Duodenal mucosa (tissue), 2 donors: ENCODE data around the gene TMEM38B.

ENCODE experiments used
- H3K27ac ChIP-seq: one replicate; pipeline ENCODE4 v1.7.0; 2013; ENCODE audit warnings: low read depth, low read length
- H3K27me3 ChIP-seq, 2 donors: one replicate each; pipeline ENCODE4 v1.7.0; 2013; ENCODE audit warnings: low read length in 2 of 2, control low read depth in 1 of 2; ENCODE audit not compliant: insufficient read depth in 2 of 2, control insufficient read depth in 1 of 2
- H3K36me3 ChIP-seq, 2 donors: one replicate each; pipeline ENCODE4 v1.7.0; 2013; ENCODE audit warnings: low read length in 2 of 2, control low read depth in 1 of 2; ENCODE audit not compliant: insufficient read depth in 2 of 2, control insufficient read depth in 1 of 2
- H3K4me1 ChIP-seq, 2 donors: one replicate each; pipeline ENCODE4 v1.7.0; 2013; ENCODE audit warnings: low read length in 2 of 2, control low read depth in 1 of 2; ENCODE audit not compliant: insufficient read depth in 2 of 2, control insufficient read depth in 1 of 2
- H3K4me3 ChIP-seq, 2 donors: one replicate each; pipeline ENCODE4 v1.7.0; 2013; ENCODE audit warnings: low read length in 2 of 2, low read depth in 1 of 2
- H3K9ac ChIP-seq, 2 donors: one replicate each; pipeline ENCODE4 v1.7.0; 2013; ENCODE audit warnings: low read length in 2 of 2, low read depth in 1 of 2
- H3K9me3 ChIP-seq, 2 donors: one replicate each; pipeline ENCODE4 v1.7.0; 2013; ENCODE audit warnings: low read length in 2 of 2, control low read depth in 1 of 2; ENCODE audit not compliant: control insufficient read depth in 1 of 2

TMEM38B gene, protein sequence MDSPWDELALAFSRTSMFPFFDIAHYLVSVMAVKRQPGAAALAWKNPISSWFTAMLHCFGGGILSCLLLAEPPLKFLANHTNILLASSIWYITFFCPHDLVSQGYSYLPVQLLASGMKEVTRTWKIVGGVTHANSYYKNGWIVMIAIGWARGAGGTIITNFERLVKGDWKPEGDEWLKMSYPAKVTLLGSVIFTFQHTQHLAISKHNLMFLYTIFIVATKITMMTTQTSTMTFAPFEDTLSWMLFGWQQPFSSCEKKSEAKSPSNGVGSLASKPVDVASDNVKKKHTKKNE

DNA sequence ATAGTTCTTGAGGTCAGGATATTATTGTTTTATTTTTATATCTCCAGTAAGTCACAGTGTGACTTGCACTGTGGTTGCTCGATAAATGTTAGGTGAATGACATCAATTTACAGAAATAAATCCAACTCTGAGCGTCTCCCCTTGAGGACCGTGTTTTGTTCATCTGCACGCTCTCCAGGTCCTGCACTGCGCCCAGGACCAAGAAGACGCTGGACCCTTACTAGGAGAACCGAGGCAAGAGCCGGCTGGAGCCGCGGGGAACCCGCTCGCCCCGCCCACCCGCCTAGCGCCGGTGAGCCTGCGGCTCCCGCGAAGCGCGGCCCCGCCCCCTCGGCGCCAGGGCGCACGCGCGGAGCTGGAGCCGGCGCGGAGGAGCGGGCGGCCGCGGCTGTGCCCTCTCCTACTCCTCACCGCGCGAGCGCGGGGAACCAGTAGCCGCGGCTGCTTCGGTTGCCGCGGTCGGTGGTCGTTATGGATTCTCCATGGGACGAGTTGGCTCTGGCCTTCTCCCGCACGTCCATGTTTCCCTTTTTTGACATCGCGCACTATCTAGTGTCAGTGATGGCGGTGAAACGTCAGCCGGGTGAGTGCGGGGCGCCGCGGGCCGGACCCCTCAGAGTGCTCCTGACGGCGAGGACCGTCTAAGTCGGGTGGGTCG, at the start of gene TMEM38B:
TMEM38B (plus strand) TSS at position 352 of the 658 bp plus-strand sequence; CDS start at position 472, 120 bp downstream.
- peaks cover 4 to 13% of the 10 kb centered on the region in 2 donors for H3K4me1 ChIP-seq
- H3K27me3 ChIP-seq, result peaks cover 8 to 9% of the 10 kb centered on the region in 2 donors
- no peaks in the 10 kb centered on the region for H3K9me3 ChIP-seq
- H3K36me3 ChIP-seq, result no peaks in the 10 kb centered on the region
- peak within 1 kb of the TSS; percentile 57 to 73 for H3K9ac ChIP-seq
- peak within 1 kb of the TSS; percentile 24 for H3K27ac ChIP-seq
- H3K4me3 ChIP-seq, result peak within 1 kb of the TSS; percentile 71 to 90

- Histone ChIP-seq H3K4me1 (no peaks in the 10 kb centered on the region), H3K27ac (no peak overlapping the region), H3K9ac (no peak overlapping the region), H3K4me3 (no peak overlapping the region), H3K27me3 (no peaks in the 10 kb centered on the region), H3K9me3 (no peaks in the 10 kb centered on the region), H3K36me3 (no peaks in the 10 kb centered on the region)
These were observed 47.3 kb upstream of the TMEM38B start for GRCh38 chr9:105646879-105647594.

GRCh38 chr9:105647595-105648349, 46.6 kb upstream of the TMEM38B start:
- Histone ChIP-seq H3K4me1 (no peaks in the 10 kb centered on the region), H3K27me3 (no peaks in the 10 kb centered on the region), H3K27ac (no peak overlapping the region), H3K9ac (no peak overlapping the region), H3K4me3 (no peak overlapping the region), H3K36me3 (no peaks in the 10 kb centered on the region), H3K9me3 (no peaks in the 10 kb centered on the region)

- H3K36me3 ChIP-seq, result no peaks in the 10 kb centered on the region
- peaks cover 5 to 12% of the 10 kb centered on the region in 2 donors for H3K27me3 ChIP-seq
- H3K9ac ChIP-seq, result no peak overlapping the region
- no peak overlapping the region for H3K27ac ChIP-seq
- H3K4me1 ChIP-seq, result peaks cover 0 to 4% of the 10 kb centered on the region in 2 donors
- H3K4me3 ChIP-seq, result no peak overlapping the region
- H3K9me3 ChIP-seq, result no peaks in the 10 kb centered on the region
These were observed 42.5 kb upstream of the TMEM38B start for GRCh38 chr9:105651806-105652205.

- H3K4me3 ChIP-seq, result peak overlapping the region; percentile 65 to 68
- peaks cover 13 to 19% of the 10 kb centered on the region in 2 donors for H3K27me3 ChIP-seq
- peaks cover 0 to 5% of the 10 kb centered on the region in 2 donors for H3K4me1 ChIP-seq
- no peaks in the 10 kb centered on the region for H3K9me3 ChIP-seq
- no peaks in the 10 kb centered on the region for H3K36me3 ChIP-seq
- peak overlapping the region; percentile 3 to 12 for H3K9ac ChIP-seq
- no peak overlapping the region for H3K27ac ChIP-seq
These were observed 38.0 kb upstream of the TMEM38B start for GRCh38 chr9:105656131-105656921.

GRCh38 chr9:105658351-105658750, 36.0 kb upstream of the TMEM38B start:
- H3K36me3 ChIP-seq, result no peaks in the 10 kb centered on the region
- H3K4me3 ChIP-seq, result no peak overlapping the region
- H3K27me3 ChIP-seq, result peaks cover 13 to 19% of the 10 kb centered on the region in 2 donors
- no peak overlapping the region for H3K9ac ChIP-seq
- no peak overlapping the region for H3K27ac ChIP-seq
- H3K9me3 ChIP-seq, result no peaks in the 10 kb centered on the region
- peaks cover 0 to 5% of the 10 kb centered on the region in 2 donors for H3K4me1 ChIP-seq

DNA sequence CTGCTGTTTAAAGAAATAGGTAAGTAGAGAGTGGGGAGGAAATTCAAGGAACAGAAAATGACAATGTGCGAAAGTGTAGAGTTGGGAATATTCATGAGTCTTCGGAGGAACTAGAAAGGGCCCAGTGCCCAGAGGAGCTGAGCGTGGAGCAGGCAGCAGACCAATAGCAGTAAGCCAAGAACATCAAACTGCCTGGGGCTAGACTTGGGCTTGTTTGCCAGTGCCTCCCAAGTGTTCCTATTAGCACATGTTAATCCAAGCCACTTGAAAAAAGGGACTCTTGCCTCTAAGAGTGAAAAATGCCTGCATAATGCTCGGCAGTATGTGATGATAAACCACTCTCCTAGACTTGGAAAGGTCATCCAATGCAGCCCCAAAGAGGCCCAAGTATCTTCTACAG, 33.3 kb upstream of the TMEM38B start:
- Histone ChIP-seq H3K4me1 (peaks cover 0 to 5% of the 10 kb centered on the region in 2 donors), H3K9ac (no peak overlapping the region), H3K9me3 (no peaks in the 10 kb centered on the region), H3K4me3 (no peak overlapping the region), H3K27ac (no peak overlapping the region), H3K36me3 (no peaks in the 10 kb centered on the region), H3K27me3 (peaks cover 13 to 15% of the 10 kb centered on the region in 2 donors)

- Histone ChIP-seq H3K9me3 (no peaks in the 10 kb centered on the region), H3K27ac (no peak within 1 kb of the TSS), H3K9ac (no peak within 1 kb of the TSS), H3K4me1 (no peaks in the 10 kb centered on the region), H3K27me3 (peaks cover 1 to 2% of the 10 kb centered on the region in 2 donors), H3K36me3 (no peaks in the 10 kb centered on the region), H3K4me3 (no peak within 1 kb of the TSS)
These were observed 31.9 kb upstream of the TMEM38B start, which contains the start of gene TAL2 for GRCh38 chr9:105662184-105663104. TSS of gene TAL2 (plus strand) at chr9:105662457. CDS start at chr9:105662497, 40 bp downstream.
